Lung microvascular endothelial cell (primary cell): ENCODE results near the gene FXYD7. TPM values are rescaled to one million over a fixed set of nuclear protein-coding genes. Genes with fewer than 3 reads are reported as not detected.
"Not testable (repeated sequence)": the region's sequence is repeated elsewhere in the genome, so short reads cannot be mapped to it uniquely, and the experiment has no call there.

Experiments
- DNase-seq, 2 donors: peaks; one replicate each; pipeline versions ENCODE4 v3.0.0 to v3.0.0-alpha.2; 2010; ENCODE audit warnings: low read depth in 2 of 2
- total RNA-seq: library from RNA; depleted of rRNA; stranded (reverse); fragments of >200 nt; gene quantifications from 2 replicates; pipeline ENCODE4 v1.2.1, GENCODE V29; 2014

The FXYD7 gene
- total RNA-seq, 1 donor from 2014 or later: not detected

GRCh38 chr19:35126624-35126959, 16.5 kb upstream of the FXYD7 start:
- no peak for DNase-seq

GRCh38 chr19:35127871-35128270, 15.2 kb upstream of the FXYD7 start:
- DNase-seq: no peak

GRCh38 chr19:35128398-35129057, 14.5 kb upstream of the FXYD7 start:
- no peak for DNase-seq

GRCh38 chr19:35129724-35130274, 13.3 kb upstream of the FXYD7 start:
- DNase-seq: not testable (repeated sequence)

GRCh38 chr19:35130761-35131720, 12.0 kb upstream of the FXYD7 start:
- no peak for DNase-seq

DNA sequence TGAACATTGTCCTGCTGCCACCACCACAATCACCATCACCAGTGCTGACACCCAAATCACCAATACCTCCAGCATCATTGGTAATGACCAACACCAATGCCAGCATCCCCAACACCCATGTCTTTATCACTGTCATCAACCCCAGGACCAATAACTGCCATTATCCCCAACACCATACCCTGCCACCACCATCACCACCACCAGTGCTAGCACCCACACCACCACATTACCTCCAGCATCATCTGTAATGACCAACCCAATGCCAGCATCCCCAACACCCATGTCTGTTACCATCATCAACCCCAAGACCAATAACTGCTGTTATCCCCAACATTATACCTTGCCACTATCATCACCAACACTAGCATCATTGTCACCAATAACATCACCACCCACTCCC, 10.8 kb upstream of the FXYD7 start:
- no peak for DNase-seq

DNA sequence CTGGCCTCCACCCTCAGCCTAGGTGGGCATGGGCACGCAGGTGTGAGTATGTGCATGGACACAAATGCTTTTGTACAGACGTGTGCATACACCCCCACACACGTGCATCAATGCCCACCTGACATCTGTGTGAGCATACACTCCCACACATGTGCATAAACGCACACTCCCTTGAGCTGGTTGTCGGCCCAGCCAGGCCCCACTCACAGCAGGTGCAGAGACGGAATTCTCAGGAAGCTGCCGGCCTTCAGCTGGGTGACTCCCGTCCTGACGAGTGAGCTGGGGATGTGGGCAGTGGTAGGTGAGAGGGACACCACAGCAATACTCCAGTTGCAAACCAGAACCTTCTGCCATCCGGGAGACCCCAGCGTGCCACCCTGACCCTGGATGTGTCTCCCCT, 9.2 kb upstream of the FXYD7 start:
- DNase-seq: no peak

GRCh38 chr19:35134601-35135242, 8.3 kb upstream of the FXYD7 start, which contains the start of gene LGI4:
Gene LGI4 (minus strand): TSS chr19:35135059. CDS start chr19:35134680, 379 bp downstream.
- DNase-seq: no peak

GRCh38 chr19:35135389-35135909, 7.6 kb upstream of the FXYD7 start:
- peak; percentile 61 to 80 for DNase-seq

DNA sequence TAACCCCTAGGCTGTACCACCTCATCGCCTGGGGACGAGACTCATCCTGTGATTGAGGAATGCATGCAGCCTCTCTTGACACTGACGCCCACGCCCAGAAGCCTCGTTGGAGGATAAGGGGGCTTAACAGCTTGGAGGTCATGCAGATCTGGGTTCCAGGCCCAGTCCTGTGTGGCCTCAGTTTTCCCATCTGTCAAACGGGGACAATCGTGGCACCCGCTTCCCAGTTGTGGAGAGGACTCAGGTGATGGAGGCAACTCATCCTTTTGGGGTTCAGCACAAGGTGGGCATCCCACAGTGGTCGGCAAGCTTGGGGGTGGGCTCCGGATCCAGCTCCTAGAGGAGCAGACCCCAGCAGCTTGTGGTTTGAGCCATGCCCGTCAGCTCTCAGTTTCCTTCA, 6.8 kb upstream of the FXYD7 start:
- DNase-seq: no peak

DNA sequence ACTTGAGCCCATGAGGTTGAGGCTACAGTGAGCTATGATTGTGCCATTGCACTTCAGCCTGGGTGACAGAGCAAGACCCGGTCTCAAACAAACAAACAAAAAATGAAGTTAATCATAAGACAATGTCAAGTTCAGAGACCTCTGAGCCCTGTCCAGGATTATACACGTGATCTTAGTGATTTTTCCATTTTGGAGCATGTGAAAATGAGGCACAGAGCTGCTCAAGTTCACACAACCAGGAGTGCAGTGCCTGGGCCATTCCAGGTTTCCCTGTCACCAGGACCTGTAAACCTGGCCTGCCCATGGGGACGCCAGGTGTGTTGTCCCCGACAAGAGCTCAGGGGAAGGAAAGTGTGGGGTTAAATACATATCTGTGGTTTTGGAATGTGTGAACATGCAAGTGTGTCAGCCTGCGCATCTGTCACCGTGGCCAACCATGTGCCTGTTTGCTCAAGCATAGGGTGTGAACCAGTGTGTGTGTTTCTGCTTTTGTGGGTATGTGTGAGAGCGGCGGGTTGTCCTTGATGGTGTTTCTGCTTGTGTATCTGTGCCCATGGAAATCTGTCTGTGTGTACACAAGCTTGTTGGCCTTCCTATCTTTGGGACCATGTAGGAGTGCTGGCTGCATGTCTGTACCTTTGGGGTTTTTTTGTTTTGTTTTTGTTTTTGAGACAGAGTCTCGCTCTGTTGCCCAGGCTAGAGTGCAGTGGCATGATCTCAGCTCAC, 5.9 kb upstream of the FXYD7 start:
- no peak for DNase-seq

DNA sequence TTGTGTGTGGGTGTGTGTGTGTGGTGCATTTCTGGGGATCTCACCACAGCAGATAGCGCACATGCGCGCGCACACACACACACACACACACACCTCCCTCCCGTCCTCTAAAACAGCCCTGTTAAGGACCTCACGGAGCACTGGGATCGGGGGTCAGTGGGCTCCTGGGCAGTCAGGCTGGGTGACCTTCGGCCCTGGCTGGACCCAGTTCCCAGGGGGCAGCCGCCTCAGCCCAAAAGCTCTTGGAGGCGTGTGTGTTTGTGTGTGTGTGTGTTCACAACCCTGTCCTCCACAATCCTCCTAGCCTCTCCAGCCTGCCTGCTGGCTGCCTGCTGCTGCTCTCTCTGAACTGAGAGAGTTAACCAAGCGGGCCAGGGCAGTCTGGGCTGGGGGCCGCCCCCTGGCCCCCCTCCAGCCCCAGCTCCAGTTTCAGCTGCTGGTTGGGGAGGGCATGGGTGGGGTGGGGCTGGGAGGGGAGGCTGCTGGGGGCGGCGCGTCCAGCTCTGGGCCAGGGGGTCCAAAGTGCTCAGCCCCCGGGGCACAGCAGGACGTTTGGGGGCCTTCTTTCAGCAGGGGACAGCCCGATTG, 4.7 kb upstream of the FXYD7 start, which contains the start of gene FXYD1:
Gene FXYD1, plus strand, starts transcription at position 520 of the 588 bp plus-strand sequence. CDS start 1,256 bp downstream, outside the sequence.
- no peak for DNase-seq

GRCh38 chr19:35140207-35140961, 2.7 kb upstream of the FXYD7 start:
- no peak for DNase-seq

DNA sequence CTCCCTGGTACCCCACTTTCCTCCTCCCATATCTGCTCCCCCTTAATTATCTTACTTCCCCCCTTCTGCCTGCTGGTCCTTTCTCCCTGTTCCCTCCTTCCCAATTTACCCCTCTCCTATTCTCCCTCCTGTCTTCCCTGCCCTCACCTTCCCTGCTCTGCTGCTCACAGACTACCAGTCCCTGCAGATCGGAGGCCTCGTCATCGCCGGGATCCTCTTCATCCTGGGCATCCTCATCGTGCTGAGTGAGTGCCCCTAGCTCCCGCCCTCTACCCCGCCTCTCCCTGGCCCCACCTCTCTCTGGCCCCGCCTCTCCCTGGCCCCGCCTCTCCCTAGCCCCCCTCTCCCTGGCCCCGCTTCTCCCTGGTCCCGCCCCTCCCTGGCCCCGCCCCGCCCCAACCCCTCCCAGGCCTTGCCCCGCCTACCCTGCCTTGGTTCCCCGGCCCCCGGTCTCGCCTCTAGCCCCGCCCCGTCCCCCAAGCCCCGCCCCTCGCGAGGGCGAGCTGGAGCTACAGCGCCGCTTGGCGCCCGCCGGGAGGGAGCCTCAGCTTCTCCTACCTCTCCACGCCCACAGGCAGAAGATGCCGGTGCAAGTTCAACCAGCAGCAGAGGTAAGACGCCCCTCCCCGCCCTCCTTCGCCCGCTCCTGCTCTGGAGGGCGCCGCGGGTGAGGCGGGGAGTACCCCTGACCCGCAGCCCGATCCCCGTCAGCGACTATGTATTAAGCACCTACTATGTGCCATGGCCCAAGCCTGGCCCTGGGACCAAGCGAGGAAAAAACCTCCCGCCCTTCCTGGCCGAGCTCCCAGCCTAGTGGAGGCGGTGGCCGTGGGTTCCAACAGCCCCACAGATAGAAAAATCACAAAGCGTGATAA, 1.9 kb upstream of the FXYD7 start:
- peak; percentile 90 to 93 for DNase-seq

DNA sequence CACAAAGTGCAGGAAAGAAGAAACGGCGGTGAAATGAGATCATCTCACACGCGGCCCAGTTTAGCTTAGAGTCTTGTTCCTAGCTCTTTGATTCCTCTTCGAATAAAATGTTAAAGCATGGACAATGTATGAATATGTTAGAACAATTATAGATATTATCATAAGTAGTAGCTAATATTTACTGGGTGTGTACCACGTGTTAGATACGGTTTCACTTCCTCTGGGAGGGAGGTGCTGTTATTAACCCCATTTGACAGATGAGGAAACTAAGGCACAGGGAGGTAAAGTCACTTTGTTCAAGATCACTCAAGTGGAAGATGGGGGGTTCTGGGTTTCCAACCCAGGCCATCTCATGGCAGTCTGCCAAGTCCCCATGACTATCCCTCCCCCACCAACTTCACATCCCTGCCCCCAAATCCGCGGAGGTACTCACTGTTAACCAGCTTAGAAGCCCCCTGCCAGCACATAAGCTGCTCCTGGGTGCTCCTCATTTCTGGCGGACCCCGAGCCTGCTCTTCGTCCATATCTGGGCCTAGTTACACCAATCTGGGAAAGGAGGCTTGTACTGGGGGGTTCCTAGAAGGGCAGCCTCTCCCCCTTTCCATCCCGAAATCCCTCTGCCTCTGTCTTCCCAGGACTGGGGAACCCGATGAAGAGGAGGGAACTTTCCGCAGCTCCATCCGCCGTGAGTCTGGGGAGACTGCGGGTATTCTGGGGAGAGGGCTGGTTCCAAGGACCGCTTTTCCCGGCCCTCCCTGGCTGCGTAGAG, 1.0 kb upstream of the FXYD7 start:
- peak in 1 of 2 donors; percentile 13 for DNase-seq

- DNase-seq: peak; percentile 50 to 65
Observed at GRCh38 chr19:35142606-35143230, 337 bp upstream of the FXYD7 start.

DNA sequence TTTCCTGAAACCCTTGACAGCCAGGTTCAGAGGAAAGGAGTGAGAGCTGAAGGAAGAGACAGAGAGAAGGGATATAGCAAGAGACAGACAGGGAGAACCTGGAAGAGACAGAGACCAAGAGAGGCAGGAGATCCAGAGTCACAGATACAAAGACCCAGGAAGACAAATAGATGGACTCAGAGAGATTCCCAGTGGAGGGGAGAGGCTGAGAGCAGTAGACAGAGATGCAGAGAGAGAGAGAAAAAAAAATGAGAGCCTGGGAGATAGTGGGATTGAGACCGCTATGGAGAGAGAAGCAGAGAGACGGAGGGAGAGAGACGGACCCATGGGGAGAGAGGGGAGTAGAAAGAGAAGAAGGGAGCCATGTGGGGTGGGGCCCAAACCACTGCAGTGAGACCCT, 763 bp downstream of the FXYD7 start:
- DNase-seq: no peak

- no peak for DNase-seq
Observed at GRCh38 chr19:35144259-35144599, 1.2 kb downstream of the FXYD7 start.
